HepG2 (cell line): ENCODE data around the gene ZNF106. TPM values are rescaled to one million over a fixed set of nuclear protein-coding genes. Genes with fewer than 3 reads are reported as not detected.
A peak's percentile ranks its signal among the peaks of the same experiment; 100 is the strongest.

Experiments
- ARHGAP35 ChIP-seq: sonication (generic); formaldehyde crosslinking; IDR thresholded peaks from 2 replicates; pipeline ENCODE4 v1.9.0; 2022; ENCODE audit warnings: mild to moderate bottlenecking, inconsistent platforms, moderate library complexity, missing genetic modification reagents, borderline replicate concordance
- ATF3 ChIP-seq: sonication (generic); formaldehyde crosslinking; IDR thresholded peaks from 2 replicates; pipeline ENCODE4 v1.4.0; 2020; ENCODE audit warnings: missing genetic modification reagents
- CHCHD3 ChIP-seq: sonication (generic); formaldehyde crosslinking; IDR thresholded peaks from 2 replicates; pipeline ENCODE4 v1.8.0; 2022; ENCODE audit warnings: mild to moderate bottlenecking, missing genetic modification reagents, moderate library complexity
- HIC2 ChIP-seq: sonication (generic); formaldehyde crosslinking; IDR thresholded peaks from 2 replicates; pipeline ENCODE4 v1.9.0; 2022; ENCODE audit warnings: low read depth, missing genetic modification reagents
- KDM5A ChIP-seq: fragments of 200-600 bp; sonication (generic); IDR thresholded peaks from 2 replicates; pipeline ENCODE4 v1.7.0; 2018; ENCODE audit warnings: antibody characterized with exemption, mild to moderate bottlenecking, low read length, borderline replicate concordance
- MEIS1 ChIP-seq: sonication (generic); formaldehyde crosslinking; IDR thresholded peaks from 2 replicates; pipeline ENCODE4 v1.9.0; 2021; ENCODE audit warnings: mild to moderate bottlenecking, missing genetic modification reagents, moderate library complexity, borderline replicate concordance
- MIER2 ChIP-seq: IDR thresholded peaks from 2 replicates; pipeline ENCODE4 v1.6.1; 2016; ENCODE audit warnings: missing biosample characterization, missing genetic modification reagents
- MTA1 ChIP-seq: sonication (generic); formaldehyde crosslinking; IDR thresholded peaks from 2 replicates; pipeline ENCODE4 v1.4.0; 2020; ENCODE audit warnings: missing genetic modification reagents, mild to moderate bottlenecking, borderline replicate concordance
- NFKBIZ ChIP-seq: IDR thresholded peaks from 2 replicates; pipeline ENCODE4 v1.6.1; 2018; ENCODE audit warnings: missing genetic modification reagents, missing compliant biosample characterization
- RCOR2 ChIP-seq: IDR thresholded peaks from 2 replicates; pipeline ENCODE4 v1.6.1; 2016; ENCODE audit warnings: missing biosample characterization, missing genetic modification reagents
- RELA ChIP-seq: sonication (generic); formaldehyde crosslinking; IDR thresholded peaks from 2 replicates; pipeline ENCODE4 v1.4.0; 2020; ENCODE audit warnings: missing genetic modification reagents
- ZNF160 ChIP-seq: sonication (generic); formaldehyde crosslinking; IDR thresholded peaks from 2 replicates; pipeline ENCODE4 v1.8.0; 2022; ENCODE audit warnings: mild to moderate bottlenecking, inconsistent platforms, missing genetic modification reagents
- ZNF180 ChIP-seq: sonication (generic); formaldehyde crosslinking; IDR thresholded peaks from 2 replicates; pipeline ENCODE4 v1.4.0; 2020; ENCODE audit warnings: low read depth, missing genetic modification reagents, borderline replicate concordance
- ZNF530 ChIP-seq: sonication (generic); formaldehyde crosslinking; IDR thresholded peaks from 2 replicates; pipeline ENCODE4 v1.5.0; 2020; ENCODE audit warnings: low read depth, mild to moderate bottlenecking, missing genetic modification reagents
- ZNF552 ChIP-seq: sonication (generic); formaldehyde crosslinking; IDR thresholded peaks from 2 replicates; pipeline ENCODE4 v1.9.0; 2022; ENCODE audit warnings: missing genetic modification reagents, mild to moderate bottlenecking, borderline replicate concordance
- ZNF569 ChIP-seq: sonication (generic); formaldehyde crosslinking; IDR thresholded peaks from 2 replicates; pipeline ENCODE4 v1.5.0; 2020; ENCODE audit warnings: mild to moderate bottlenecking, missing genetic modification reagents, moderate library complexity, borderline replicate concordance
- polyA plus RNA-seq, 8 experiments: library from polyadenylated mRNA; depleted of rRNA in 3 of 8; stranded (reverse) in 7 of 8; unstranded in 1 of 8; fragments of >200 nt; fragmentation: Illumina TruSeq in 4 of 8; extraction: Trizol in 4 of 8; gene quantifications; 2 replicates each; pipeline versions ENCODE4 v1.2.1 to v1.2.3, GENCODE V29; 2011 to 2016; ENCODE audit warnings: low read depth in 4 of 8, missing spikeins in 1 of 8, mixed read lengths in 1 of 8; ENCODE audit not compliant: insufficient read depth in 1 of 8
- total RNA-seq, 5 experiments: library from RNA; depleted of rRNA; stranded (reverse); fragments of >200 nt; fragmentation: Illumina TruSeq; extraction: Trizol; gene quantifications; 2 replicates each; pipeline ENCODE4 v1.2.3, GENCODE V29; 2016; ENCODE audit warnings: low read depth in 1 of 5
- TF ChIP-seq, protein P1 (sequence below): sonication (generic); formaldehyde crosslinking; IDR thresholded peaks from 2 replicates; pipeline ENCODE4 v1.4.0; 2020; ENCODE audit warnings: mild to moderate bottlenecking, missing genetic modification reagents
- TF ChIP-seq, protein P2 (sequence below): IDR thresholded peaks from 2 replicates; pipeline ENCODE4 v1.6.1; 2016; ENCODE audit warnings: low read depth, control low read depth
- TF ChIP-seq, protein P3 (sequence below): sonication (generic); formaldehyde crosslinking; IDR thresholded peaks from 2 replicates; pipeline ENCODE4 v1.4.0; 2020; ENCODE audit warnings: mild to moderate bottlenecking, low read depth, missing genetic modification reagents

The ZNF106 gene
- total and polyA plus RNA-seq, 2 of the 13 experiments (the other 11 are each of a cell fraction or from before 2014, with no cell fraction given), result 12.5 to 35.1 TPM

DNA sequence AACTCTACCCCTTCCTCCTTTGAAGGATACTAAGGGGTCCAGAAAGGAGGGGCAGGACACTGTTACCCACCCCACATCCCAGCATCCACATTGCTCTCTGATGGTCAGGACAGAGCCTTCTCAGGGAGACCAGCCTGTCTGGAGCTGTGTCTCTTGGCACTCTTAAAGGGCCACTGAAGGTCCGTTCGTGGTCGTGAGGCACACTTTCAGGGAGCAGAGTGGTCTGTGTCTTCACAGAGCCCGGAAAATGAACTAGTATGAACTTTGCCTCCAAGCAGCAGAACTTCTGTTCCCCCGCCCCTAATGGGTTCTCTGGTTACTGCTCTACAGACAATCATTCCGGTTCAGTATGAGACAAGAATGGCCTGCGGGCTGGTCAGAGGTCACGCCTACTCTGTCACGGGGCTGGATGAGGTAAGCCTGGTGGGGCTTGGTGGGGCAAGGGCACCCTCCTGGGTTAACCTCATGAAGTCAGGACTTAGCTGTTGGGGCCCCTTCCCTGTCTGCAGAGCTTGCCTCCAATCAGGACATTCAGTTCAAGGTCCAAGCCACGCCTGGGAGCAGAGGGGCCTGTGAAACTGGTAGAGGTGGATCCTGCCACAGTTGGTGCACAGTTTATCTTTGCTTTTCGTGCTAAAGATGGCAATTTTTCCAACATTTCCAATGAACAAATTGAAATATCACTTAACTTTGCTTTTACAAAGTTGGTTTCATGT lies 98.5 kb downstream of the ZNF106 start (continued):
- TF ChIP-seq, protein P1, sequence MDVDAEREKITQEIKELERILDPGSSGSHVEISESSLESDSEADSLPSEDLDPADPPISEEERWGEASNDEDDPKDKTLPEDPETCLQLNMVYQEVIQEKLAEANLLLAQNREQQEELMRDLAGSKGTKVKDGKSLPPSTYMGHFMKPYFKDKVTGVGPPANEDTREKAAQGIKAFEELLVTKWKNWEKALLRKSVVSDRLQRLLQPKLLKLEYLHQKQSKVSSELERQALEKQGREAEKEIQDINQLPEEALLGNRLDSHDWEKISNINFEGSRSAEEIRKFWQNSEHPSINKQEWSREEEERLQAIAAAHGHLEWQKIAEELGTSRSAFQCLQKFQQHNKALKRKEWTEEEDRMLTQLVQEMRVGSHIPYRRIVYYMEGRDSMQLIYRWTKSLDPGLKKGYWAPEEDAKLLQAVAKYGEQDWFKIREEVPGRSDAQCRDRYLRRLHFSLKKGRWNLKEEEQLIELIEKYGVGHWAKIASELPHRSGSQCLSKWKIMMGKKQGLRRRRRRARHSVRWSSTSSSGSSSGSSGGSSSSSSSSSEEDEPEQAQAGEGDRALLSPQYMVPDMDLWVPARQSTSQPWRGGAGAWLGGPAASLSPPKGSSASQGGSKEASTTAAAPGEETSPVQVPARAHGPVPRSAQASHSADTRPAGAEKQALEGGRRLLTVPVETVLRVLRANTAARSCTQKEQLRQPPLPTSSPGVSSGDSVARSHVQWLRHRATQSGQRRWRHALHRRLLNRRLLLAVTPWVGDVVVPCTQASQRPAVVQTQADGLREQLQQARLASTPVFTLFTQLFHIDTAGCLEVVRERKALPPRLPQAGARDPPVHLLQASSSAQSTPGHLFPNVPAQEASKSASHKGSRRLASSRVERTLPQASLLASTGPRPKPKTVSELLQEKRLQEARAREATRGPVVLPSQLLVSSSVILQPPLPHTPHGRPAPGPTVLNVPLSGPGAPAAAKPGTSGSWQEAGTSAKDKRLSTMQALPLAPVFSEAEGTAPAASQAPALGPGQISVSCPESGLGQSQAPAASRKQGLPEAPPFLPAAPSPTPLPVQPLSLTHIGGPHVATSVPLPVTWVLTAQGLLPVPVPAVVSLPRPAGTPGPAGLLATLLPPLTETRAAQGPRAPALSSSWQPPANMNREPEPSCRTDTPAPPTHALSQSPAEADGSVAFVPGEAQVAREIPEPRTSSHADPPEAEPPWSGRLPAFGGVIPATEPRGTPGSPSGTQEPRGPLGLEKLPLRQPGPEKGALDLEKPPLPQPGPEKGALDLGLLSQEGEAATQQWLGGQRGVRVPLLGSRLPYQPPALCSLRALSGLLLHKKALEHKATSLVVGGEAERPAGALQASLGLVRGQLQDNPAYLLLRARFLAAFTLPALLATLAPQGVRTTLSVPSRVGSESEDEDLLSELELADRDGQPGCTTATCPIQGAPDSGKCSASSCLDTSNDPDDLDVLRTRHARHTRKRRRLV (CRISPR knock-in tag), result no peak
- peak; percentile 49; the same call in 1 of the 2 replicates for TF ChIP-seq HIC2 (CRISPR knock-in tag)
- no peak for TF ChIP-seq NFKBIZ (CRISPR knock-in tag)
- TF ChIP-seq RELA (CRISPR knock-in tag), result no peak
- peak; percentile 83 for TF ChIP-seq MTA1 (CRISPR knock-in tag)
- TF ChIP-seq MEIS1 (CRISPR knock-in tag), result peak; percentile 39
- no peak for TF ChIP-seq ZNF569 (CRISPR knock-in tag)
- TF ChIP-seq, protein P2, sequence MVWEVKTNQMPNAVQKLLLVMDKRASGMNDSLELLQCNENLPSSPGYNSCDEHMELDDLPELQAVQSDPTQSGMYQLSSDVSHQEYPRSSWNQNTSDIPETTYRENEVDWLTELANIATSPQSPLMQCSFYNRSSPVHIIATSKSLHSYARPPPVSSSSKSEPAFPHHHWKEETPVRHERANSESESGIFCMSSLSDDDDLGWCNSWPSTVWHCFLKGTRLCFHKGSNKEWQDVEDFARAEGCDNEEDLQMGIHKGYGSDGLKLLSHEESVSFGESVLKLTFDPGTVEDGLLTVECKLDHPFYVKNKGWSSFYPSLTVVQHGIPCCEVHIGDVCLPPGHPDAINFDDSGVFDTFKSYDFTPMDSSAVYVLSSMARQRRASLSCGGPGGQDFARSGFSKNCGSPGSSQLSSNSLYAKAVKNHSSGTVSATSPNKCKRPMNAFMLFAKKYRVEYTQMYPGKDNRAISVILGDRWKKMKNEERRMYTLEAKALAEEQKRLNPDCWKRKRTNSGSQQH, result 0 out of 2 replicates have a peak, but pooled peaks have one; percentile 59
- no peak for TF ChIP-seq ZNF530 (CRISPR knock-in tag)
- TF ChIP-seq ARHGAP35 (CRISPR knock-in tag), result no peak; the same call in 1 of the 2 replicates
- TF ChIP-seq ZNF180 (CRISPR knock-in tag), result no peak
- TF ChIP-seq ZNF552 (CRISPR knock-in tag), result no peak
- no peak for TF ChIP-seq CHCHD3
- 0 out of 2 replicates have a peak, but pooled peaks have one; percentile 59 for TF ChIP-seq ZNF160 (CRISPR knock-in tag)
- peak; percentile 67; the same call in 1 of the 2 replicates for TF ChIP-seq RCOR2
- TF ChIP-seq MIER2 (CRISPR knock-in tag), result no peak
- peak; percentile 90; the same call in 1 of the 2 replicates for TF ChIP-seq ATF3 (CRISPR knock-in tag)
- TF ChIP-seq, protein P3, sequence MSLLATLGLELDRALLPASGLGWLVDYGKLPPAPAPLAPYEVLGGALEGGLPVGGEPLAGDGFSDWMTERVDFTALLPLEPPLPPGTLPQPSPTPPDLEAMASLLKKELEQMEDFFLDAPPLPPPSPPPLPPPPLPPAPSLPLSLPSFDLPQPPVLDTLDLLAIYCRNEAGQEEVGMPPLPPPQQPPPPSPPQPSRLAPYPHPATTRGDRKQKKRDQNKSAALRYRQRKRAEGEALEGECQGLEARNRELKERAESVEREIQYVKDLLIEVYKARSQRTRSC (CRISPR knock-in tag), result no peak
- TF ChIP-seq KDM5A, result no peak
